ENCODE results near the gene ASB1. TPM values are rescaled to one million over a fixed set of nuclear protein-coding genes. Genes with fewer than 3 reads are reported as not detected.

The ASB1 gene
- total RNA-seq, 1 experiment from 2014 or later: 24.7 TPM

DNA sequence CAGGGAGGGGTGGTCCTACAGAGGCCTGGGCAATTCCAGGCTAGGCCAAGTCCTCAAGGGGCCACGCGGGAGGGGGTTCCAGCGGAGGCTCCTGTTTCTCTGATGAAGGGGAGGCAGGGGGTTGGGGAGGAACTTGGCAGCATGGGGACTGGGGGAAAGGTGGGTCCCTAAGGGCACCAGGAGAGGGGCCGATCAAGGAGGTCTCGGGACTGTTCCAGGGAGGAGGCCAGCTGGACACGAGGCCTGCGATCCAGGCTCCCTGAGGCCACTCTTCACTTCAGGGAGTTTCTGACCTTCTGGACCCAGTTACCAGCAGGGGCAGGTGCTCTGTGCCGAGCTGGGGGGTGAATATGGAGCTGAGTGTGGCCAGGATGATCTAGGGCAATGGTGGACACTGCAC is 71.5 kb downstream of the ASB1 start:
- DNase-seq (ENCODE audit: low read depth in 1 of 2, low spot score in 2 of 2): peak in 1 of 2 experiments; percentile 37
- Histone ChIP-seq H3K27ac (no peak overlapping the region), H3K4me3 (no peak overlapping the region), H3K36me3 (no peaks in the 10 kb centered on the region), H3K27me3 (replicated peaks) (0 out of 2 replicates have a peak, but pooled peaks cover 2% of the 10 kb centered on the region), H3K9me3 (replicated peaks) (no peaks in the 10 kb centered on the region), H3K4me1 (replicated peaks) (no peaks in the 10 kb centered on the region)

DNA sequence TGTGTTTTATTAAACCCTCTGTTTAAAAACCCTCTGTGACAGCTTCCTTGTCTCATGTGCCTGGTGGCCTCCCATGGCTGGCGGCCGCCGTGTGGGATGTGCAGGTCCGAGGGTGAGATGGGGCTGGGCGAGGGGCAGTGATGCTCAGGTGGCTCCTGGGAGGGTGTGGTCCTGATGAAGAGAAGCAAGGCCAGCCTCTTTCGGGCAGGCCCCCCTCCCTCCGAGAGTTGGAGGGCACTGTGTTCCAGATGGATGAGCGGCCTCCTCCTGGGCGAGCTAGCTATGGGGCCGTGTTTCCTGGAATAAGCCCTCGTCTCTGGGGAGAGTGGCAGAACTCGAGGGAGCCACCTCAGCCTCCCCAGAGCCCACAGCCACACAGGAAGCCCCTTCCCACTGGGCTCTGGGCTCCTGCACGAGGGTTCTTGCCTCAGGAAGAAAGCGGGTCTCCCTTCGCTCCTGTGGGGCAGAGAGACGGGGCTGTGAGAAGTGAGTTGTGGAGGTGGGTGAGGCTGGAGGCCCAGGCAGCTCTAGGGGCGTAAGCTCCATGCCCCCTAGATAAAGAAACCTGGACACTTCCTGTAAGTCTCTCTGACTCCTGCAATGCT is 72.1 kb downstream of the ASB1 start:
- Histone ChIP-seq H3K9me3 (replicated peaks) (no peaks in the 10 kb centered on the region), H3K4me1 (replicated peaks) (no peaks in the 10 kb centered on the region), H3K27me3 (replicated peaks) (0 out of 2 replicates have a peak, but pooled peaks cover under 1% of the 10 kb centered on the region), H3K4me3 (no peak overlapping the region), H3K36me3 (no peaks in the 10 kb centered on the region), H3K27ac (no peak overlapping the region)
- DNase-seq (ENCODE audit: low read depth in 1 of 2, low spot score in 2 of 2): peak in 1 of 2 experiments; percentile 28

DNA sequence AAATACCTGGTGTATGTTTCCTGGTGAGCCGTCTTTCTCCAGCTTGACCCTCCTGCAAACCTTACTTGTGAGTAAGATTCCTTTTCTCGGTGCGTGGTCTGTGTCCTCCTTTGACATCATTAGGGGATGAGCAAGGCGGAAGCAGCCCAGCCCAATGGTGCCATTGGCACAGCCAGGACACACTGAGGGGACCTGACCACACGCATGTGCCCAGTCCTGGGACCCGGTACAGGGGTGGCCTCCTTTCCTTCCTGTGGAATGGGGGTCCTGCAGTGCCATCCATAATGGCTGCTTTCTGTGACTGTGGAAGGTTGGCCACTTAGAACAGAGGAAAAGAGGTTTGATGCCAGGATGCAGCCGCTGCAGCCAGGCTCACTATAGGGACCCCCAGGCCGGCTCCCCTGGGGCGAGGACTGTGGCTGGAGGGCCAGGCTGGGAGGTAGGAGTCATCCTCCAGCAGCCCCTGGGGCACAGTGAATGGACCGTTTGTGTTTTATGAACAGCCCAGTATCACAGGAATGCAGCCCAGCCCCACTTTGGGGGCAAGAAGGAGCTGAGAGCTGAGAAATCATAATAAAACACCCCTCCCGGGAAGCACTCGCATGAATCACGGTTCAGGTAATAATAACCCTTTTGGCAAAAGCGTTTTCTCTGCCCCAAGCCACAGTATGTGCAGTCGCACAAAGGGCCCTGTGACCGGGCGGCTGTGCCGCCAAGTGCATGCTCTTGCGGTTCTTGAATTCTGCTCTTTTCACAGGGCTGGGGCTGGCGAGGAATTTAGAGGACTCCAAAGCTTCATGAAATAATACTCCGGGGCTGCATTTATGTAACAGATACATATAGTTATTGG is 73.2 kb downstream of the ASB1 start:
- H3K36me3 ChIP-seq: no peaks in the 10 kb centered on the region
- H3K27me3 ChIP-seq (replicated peaks): no peaks in the 10 kb centered on the region
- no peak overlapping the region for H3K4me3 ChIP-seq
- H3K27ac ChIP-seq: no peak overlapping the region
- no peaks in the 10 kb centered on the region for H3K9me3 ChIP-seq (replicated peaks)
- DNase-seq (ENCODE audit: low read depth in 1 of 2, low spot score in 2 of 2): peak in 1 of 2 experiments; percentile 34
- H3K4me1 ChIP-seq (replicated peaks): no peaks in the 10 kb centered on the region; the same call in 1 of the 2 replicates

DNA sequence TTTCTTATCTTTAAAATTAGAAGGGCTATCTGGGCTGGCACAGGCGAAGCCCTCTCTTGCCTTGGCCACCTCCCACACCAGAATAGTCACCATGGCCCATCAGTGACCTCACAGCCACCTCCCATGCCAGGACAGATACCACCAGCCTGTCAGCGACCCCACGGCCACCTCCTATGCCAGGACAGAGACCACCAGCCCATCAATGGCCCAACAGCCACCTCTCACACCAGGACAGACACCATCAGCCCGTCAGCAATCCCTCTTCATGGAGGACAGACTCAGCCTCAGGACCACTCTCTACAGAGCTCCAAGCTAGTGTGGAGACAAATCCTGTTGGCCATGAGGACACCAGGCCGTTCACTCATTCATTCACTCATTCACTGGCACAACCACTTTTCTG is 74.6 kb downstream of the ASB1 start:
- no peaks in the 10 kb centered on the region for H3K27me3 ChIP-seq (replicated peaks)
- no peak overlapping the region for H3K27ac ChIP-seq
- no peaks in the 10 kb centered on the region for H3K36me3 ChIP-seq
- no peak for DNase-seq (ENCODE audit: low read depth in 1 of 2, low spot score in 2 of 2)
- no peaks in the 10 kb centered on the region for H3K9me3 ChIP-seq (replicated peaks)
- no peaks in the 10 kb centered on the region; the same call in 1 of the 2 replicates for H3K4me1 ChIP-seq (replicated peaks)
- no peak overlapping the region for H3K4me3 ChIP-seq

Other genes with a start within 250 kb of the ASB1 start
- 14.5 and 20.2 TPM in 2 replicates for gene ILKAP, start 223.2 kb upstream of the ASB1 start, total RNA-seq (2014; rRNA removed; shearing (Covaris generic))
- gene HES6, start 186.9 kb upstream of the ASB1 start, total RNA-seq (2014; rRNA removed; shearing (Covaris generic)): 13.8 and 31.7 TPM in 2 replicates
- gene PER2, start 138.3 kb upstream of the ASB1 start, total RNA-seq (2014; rRNA removed; shearing (Covaris generic)): 4.6 and 5.8 TPM in 2 replicates
- gene TRAF3IP1, start 106.4 kb upstream of the ASB1 start, total RNA-seq (2014; rRNA removed; shearing (Covaris generic)): 6.9 and 12.7 TPM in 2 replicates

Measured in SJSA1 (cell line).